Right lobe of liver (tissue), 4 donors: ENCODE measurements around the gene TCF4.

Experiments used
- CTCF ChIP-seq, 4 donors: fragments of 200-600 bp in 3 of 4; fragments of 450-650 bp in 1 of 4; IDR thresholded peaks; one replicate each; pipeline versions ENCODE4 v1.5.1 to v1.8.0; 2016 to 2022; ENCODE audit warnings: antibody characterized with exemption in 4 of 4, mild to moderate bottlenecking in 2 of 4
- POLR2A ChIP-seq: fragments of 450-650 bp; IDR thresholded peaks from one replicate; pipeline ENCODE4 v1.6.1; 2017; ENCODE audit warnings: antibody characterized with exemption, mild to moderate bottlenecking
- donor health status: DM: no; HTN: no; CAD: no.
- donor health status: DM: no; HTN: no; CAD: no.
- donor health status: DM: no; HTN: yes; CAD: no.

GRCh38 chr18:55543130-55543704 lies 44.8 kb downstream of the TCF4 start:
- TF ChIP-seq CTCF (IDR thresholded peaks at IDR 0.05) (no peak), POLR2A (no peak)
